GM19452 (cell line): Measurements from ENCODE around the gene CTU2.

Experiments
- ATAC-seq: cut with Tn5 transposase; IDR thresholded peaks from one replicate; pipeline ENCODE4 v1.9.1; 2021; ENCODE audit not compliant: unreplicated experiment

The CTU2 gene

GRCh38 chr16:88695753-88696152, 10.6 kb upstream of the CTU2 start:
- ATAC-seq: no peak

GRCh38 chr16:88696441-88696840, 9.9 kb upstream of the CTU2 start:
- no peak for ATAC-seq

DNA sequence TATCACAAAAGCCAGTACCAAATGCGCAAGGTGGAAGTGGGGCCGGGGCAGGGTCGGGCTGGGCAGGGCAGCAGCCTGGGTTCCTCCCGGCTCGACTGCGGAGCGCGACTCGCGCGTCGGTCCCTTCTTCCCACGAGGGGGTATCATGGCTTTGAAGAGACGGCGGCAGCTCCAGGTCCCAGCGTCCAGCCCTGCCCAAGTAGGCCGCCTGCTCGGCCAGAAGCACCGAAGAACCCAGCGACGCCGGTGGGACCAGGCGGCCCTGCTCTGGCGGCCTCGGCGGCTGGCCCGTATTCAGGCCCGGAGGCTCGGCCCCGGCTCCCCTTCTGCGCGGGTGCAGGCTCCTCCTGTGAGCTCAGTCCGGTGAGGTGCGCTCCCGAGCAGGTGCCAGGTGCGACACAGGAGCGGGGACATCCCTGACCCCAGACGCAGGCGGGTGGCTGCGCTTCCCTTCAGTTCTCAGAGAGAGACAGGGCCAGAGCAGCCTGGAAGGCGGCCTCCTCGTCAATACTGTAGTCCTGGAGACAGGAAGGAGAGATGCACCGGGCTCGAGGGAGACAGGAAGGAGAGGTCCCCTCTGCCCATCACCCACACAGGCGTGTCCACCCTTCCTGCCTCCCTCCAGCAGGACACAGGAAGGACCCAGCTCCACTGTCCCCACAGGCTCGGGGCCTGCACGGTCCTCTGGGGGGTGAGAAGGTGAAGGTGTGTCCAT, 9.0 kb upstream of the CTU2 start:
- no peak for ATAC-seq

- no peak for ATAC-seq
Measured at GRCh38 chr16:88697831-88698615, 8.3 kb upstream of the CTU2 start.

DNA sequence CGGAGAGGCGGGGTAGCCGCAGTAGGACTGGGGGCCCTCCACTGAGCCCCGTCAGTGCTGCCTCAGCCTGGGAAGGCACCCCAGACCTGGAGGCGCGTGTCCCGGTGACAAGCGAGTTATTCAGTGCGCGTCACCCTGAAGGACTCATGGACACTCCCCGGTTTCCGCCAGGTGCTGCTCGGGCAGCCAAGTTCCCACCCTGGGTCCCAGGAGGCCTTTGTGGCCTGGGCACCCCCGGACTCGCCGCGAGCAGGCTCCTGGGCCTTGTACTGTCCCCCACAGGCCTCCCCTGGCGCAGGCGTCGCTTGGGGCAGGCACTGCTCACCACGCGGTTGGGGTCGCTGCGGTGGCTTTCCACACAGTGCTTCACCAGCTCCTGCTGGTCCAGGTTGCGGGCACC, 7.7 kb upstream of the CTU2 start:
- no peak for ATAC-seq

DNA sequence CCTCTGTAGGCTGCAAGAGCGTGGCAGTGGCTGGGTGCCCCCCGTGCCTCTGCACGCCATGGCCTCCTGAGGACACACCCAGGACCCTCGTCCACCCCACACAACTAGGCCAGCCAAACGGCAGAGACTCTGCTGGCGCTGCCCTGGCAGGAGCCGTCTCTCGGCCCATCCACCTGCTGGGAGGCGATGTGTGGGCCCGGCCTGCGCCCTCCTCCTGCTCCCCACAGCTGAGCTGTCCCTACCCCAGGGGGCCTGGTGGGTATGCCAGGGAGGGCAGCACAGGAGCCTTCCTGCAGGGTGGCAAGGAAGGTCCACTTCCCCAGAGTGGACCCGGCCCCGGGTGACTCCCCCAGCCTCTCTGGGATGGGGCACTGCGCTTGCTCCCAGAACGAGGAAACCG, 7.1 kb upstream of the CTU2 start:
- no peak for ATAC-seq

DNA sequence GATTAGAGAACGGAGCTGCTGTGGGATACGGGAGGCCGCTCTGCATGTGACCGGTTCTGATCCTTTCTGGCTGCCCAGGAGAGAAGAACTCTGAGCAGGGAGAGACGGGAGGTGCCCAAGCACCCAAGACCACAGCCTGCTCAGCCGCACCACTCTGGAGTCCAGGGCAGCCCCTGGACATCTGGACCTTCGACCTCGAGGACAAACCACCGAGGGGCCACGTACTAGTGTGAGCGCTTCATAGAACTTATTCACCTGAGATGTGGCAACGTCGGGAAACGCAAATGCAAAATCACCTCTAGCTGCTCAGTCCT, 6.0 kb upstream of the CTU2 start:
- ATAC-seq: no peak

GRCh38 chr16:88700636-88701482, 5.4 kb upstream of the CTU2 start:
- ATAC-seq: peak; percentile 64

- ATAC-seq: no peak
Measured at GRCh38 chr16:88701581-88702370, 4.5 kb upstream of the CTU2 start.

DNA sequence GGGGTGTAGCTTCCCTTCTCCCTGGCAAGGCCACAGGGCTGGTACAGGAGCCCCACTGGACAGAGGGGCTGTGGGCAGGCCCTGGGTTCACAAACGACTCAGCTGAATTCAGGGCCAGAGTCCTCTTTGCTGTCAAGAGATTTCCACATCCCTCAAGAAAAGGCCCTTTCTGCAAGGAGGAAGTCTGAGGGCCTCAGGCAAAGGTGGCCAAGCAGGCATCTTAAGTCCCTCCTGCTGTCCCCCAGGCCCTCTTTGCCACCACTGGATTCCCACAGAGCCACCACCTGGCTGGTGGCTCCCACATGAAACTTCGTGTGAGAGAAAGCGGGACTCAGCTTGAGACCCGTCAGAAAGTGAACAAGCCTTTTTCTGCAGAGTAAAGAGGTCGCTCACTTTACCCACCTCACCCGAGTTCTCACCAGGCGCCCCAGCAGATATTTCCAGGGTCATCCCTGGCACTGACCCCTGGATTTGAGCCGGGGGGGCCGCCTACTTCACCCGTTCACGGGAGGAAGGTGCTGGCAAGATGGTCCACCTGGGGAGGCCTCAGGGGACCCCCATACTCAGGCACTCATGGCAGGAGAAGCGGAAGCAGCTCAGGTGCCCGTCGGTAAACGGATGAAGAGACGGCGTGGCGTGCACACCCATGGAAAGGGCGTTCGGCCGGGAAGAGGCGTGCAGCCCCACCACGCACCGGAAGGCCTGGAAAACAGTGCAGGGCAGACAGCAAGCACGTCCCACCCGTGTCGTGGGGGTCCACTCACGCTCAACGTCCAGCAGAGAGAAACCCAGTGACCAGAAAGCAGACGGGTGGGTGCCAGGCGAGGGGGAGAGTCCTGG, 3.7 kb upstream of the CTU2 start:
- no peak for ATAC-seq

DNA sequence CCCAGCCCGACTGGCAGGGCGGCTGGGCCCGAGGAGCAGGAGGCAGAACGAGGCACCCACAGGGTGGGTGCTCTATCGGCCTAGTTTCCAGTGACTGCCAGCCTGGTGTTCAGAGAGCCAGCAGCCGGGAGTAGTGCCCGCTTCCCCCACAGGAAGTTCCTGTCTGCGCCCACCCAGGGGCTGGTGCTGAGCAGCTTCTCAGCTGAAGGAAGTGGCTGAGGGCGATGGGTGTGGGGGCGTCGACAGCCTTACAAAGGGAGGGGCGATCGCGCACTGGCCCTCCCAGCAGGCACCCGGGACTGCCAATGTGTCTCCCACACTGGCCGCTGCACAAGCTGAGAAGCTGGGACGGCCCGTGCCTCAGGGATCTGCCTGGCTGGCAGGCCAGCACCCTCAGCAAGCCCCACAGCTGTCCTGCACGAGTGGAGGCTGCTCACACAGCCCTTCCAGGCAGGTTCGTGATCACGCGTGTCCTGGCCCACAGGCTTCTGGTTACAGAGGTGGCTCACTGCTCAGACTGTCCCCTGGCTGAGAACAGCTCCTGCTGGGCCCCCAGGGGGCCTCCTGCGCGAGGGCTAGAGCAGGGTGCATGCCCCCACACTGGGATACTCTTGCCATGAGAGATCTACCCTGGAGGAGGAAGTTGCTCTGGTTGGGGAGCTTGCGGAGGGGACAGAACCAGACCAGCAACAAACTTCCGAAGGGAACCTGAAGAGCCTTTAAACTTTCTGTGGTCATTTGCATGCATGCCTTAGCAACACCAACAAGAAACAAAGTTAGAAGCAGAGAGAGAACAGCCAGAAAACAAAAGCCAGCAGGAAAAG, 2.6 kb upstream of the CTU2 start:
- no peak for ATAC-seq

DNA sequence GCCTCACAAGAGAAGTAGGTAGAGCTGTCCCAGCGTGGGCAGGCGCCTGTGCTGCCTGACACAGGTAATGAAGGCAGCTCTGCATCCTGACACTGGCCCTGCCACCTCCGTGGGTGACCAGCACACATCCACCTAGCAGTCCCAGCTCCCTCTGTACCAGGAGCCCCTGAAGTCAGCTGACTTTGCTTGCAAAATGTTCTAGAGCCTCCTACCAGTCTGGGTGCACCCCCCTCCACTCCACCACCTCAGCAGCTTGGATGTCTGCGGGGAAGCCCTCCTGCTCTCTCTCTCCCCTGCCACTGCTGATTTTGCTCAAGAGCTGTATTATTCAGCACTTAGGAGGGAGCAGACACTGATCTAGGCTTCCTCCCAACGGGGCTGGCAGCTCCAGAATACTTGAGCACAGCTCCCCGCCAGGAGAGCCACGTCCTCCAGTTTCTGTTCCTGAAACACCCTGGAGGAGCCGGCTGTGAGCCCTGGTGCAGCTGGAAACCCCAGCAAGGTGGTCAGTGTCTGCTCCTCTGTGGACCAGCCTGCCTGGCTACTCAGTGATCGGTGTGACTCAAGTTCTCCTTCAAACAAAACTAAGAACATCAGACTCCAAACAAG, 1.1 kb upstream of the CTU2 start:
- ATAC-seq: no peak

- ATAC-seq: peak; percentile 15
Measured at GRCh38 chr16:88705801-88706228, 488 bp upstream of the CTU2 start.

DNA sequence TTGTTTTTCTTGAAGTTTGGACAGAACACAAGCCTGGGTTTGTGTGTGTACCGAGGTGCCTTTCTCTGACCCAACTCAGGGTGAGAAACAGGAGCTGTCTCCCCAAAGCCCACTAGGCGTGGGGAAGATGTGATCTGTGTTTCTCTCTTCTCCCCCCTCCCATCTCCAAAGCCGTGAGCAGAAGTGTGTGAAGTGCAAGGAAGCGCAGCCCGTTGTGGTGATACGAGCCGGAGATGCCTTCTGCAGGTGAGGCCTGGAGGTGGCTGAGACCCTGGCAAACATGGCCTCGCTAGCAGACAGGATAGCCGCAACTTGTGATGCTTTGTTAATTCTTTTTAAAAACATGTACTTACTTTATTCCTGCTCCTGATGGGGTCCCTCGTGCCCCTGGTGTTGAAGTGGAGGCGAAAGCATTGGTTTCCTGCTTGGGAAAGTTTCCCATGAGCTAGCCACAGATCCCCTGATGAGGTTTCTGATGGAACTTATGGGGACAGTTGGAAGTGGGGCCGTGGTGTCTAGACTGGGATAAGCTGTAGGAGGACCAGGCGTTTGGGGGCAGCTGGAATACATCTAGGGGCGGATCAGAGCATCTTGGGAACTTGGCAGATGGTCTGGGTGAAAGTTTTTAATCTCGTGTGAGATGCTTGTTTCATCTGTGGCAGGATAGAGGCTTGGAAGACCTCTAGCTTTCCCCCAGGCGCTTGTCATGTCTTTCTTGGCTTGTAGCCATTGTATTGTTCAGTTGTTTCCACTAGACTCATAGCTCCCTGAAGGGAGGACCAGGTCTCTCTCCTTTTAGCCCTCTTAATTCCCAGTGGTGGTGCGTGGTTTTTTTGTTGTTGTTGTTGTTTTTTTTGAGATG, 893 bp downstream of the CTU2 start:
- no peak for ATAC-seq

- ATAC-seq: no peak
Measured at GRCh38 chr16:88710556-88710955, 4.3 kb downstream of the CTU2 start.

- no peak for ATAC-seq
Measured at GRCh38 chr16:88711750-88712340, 5.5 kb downstream of the CTU2 start.

- ATAC-seq: no peak
Measured at GRCh38 chr16:88712362-88712979, 6.2 kb downstream of the CTU2 start.
